Astrocyte (in vitro differentiated cells and primary cell): ENCODE data around the gene LNX2. TPM values are rescaled to one million over a fixed set of nuclear protein-coding genes. Genes with fewer than 3 reads are reported as not detected.

Source experiments
- DNase-seq: peaks from one replicate; pipeline ENCODE4 v3.0.0-alpha.2; 2010; ENCODE audit warnings: low read depth
- FAIRE-seq: peaks from 2 replicates; lab custom pipeline; 2011; peaks lifted over from hg19 to GRCh38; lab: Jason Lieb, UNC
- H2AFZ ChIP-seq: 2 replicates; pipeline ENCODE4 v1.6.0; 2012; ENCODE audit warnings: low read depth, low read length, inconsistent platforms
- H3K27ac ChIP-seq: 2 replicates; pipeline ENCODE4 v1.5.1; 2011; ENCODE audit warnings: low read depth, low read length, inconsistent platforms
- H3K27me3 ChIP-seq: 2 replicates; pipeline ENCODE4 v1.6.0; 2011; ENCODE audit warnings: low read length, inconsistent platforms; ENCODE audit not compliant: insufficient read depth
- H3K36me3 ChIP-seq: 2 replicates; pipeline ENCODE4 v1.5.1; 2011; ENCODE audit warnings: low read length, inconsistent platforms; ENCODE audit not compliant: insufficient read depth
- H3K4me1 ChIP-seq: 2 replicates; pipeline ENCODE4 v1.5.1; 2011; ENCODE audit warnings: low read length, inconsistent platforms; ENCODE audit not compliant: insufficient read depth
- H3K4me2 ChIP-seq: 2 replicates; pipeline ENCODE4 v1.6.0; 2012; ENCODE audit warnings: low read length, inconsistent platforms
- H3K4me3 ChIP-seq: 2 replicates; pipeline ENCODE4 v1.5.1; 2011; ENCODE audit warnings: low read depth, mild to moderate bottlenecking, low read length, inconsistent platforms; ENCODE audit not compliant: insufficient read depth
- H3K79me2 ChIP-seq: 2 replicates; pipeline ENCODE4 v1.6.0; 2012; ENCODE audit warnings: mild to moderate bottlenecking, low read length, inconsistent platforms; ENCODE audit not compliant: insufficient read depth
- H3K9ac ChIP-seq: 2 replicates; pipeline ENCODE4 v1.6.0; 2012; ENCODE audit warnings: mild to moderate bottlenecking, low read length, inconsistent platforms
- H3K9me3 ChIP-seq: 2 replicates; pipeline ENCODE4 v1.5.1; 2012; ENCODE audit warnings: low read depth, mild to moderate bottlenecking, low read length, inconsistent platforms; ENCODE audit not compliant: insufficient read depth
- H4K20me1 ChIP-seq: 2 replicates; pipeline ENCODE4 v1.6.0; 2012; ENCODE audit warnings: low read length, inconsistent platforms; ENCODE audit not compliant: insufficient read depth
- H3K27ac Mint-ChIP-seq: one replicate; pipeline ENCODE4 v1.8.0; 2021; ENCODE audit warnings: mild to moderate bottlenecking, mixed read lengths; ENCODE audit not compliant: unreplicated experiment
- H3K27me3 Mint-ChIP-seq: one replicate; pipeline ENCODE4 v1.8.0; 2021; ENCODE audit warnings: low read depth, mixed read lengths; ENCODE audit not compliant: unreplicated experiment
- H3K36me3 Mint-ChIP-seq: one replicate; pipeline ENCODE4 v1.8.0; 2021; ENCODE audit warnings: low read depth, mixed read lengths; ENCODE audit not compliant: unreplicated experiment
- H3K4me1 Mint-ChIP-seq: one replicate; pipeline ENCODE4 v1.8.0; 2021; ENCODE audit warnings: low read depth, mixed read lengths; ENCODE audit not compliant: unreplicated experiment
- H3K4me3 Mint-ChIP-seq: one replicate; pipeline ENCODE4 v1.8.0; 2021; ENCODE audit warnings: mild to moderate bottlenecking, moderate library complexity, mixed read lengths; ENCODE audit not compliant: unreplicated experiment
- H3K9me3 Mint-ChIP-seq: one replicate; pipeline ENCODE4 v1.8.0; 2021; ENCODE audit warnings: mild to moderate bottlenecking, mixed read lengths; ENCODE audit not compliant: unreplicated experiment
- CTCF ChIP-seq: IDR thresholded peaks from 2 replicates; pipeline ENCODE4 v1.5.1; 2011; ENCODE audit warnings: low read depth, mild to moderate bottlenecking, inconsistent platforms, low read length, moderate library complexity; ENCODE audit not compliant: insufficient read depth
- EZH2 ChIP-seq: IDR thresholded peaks from 2 replicates; pipeline ENCODE4 v1.6.1; 2012; ENCODE audit warnings: mild to moderate bottlenecking, low read length, inconsistent platforms; ENCODE audit not compliant: insufficient read depth
- total RNA-seq: library from RNA; stranded (reverse); gene quantifications from 2 replicates; pipeline ENCODE4 v1.2.1, GENCODE V29; 2021

Gene LNX2
- total RNA-seq, 1 donor from 2014 or later, result 8.7 TPM

- no peak overlapping the region for H3K4me3 Mint-ChIP-seq
- H2AFZ ChIP-seq, result no peak overlapping the region
- TF ChIP-seq EZH2 (no peak), CTCF (no peak)
- H3K79me2 ChIP-seq, result no peaks in the 10 kb centered on the region
- H3K4me1 ChIP-seq, result no peaks in the 10 kb centered on the region
- H3K4me2 ChIP-seq, result no peak overlapping the region
- no peak for DNase-seq
- no peak overlapping the region for H3K27ac Mint-ChIP-seq
- H3K9me3 Mint-ChIP-seq, result peaks cover 3% of the 10 kb centered on the region
- peaks cover 4% of the 10 kb centered on the region for H3K27me3 ChIP-seq
- H4K20me1 ChIP-seq, result no peaks in the 10 kb centered on the region
- FAIRE-seq, result no peak
- no peaks in the 10 kb centered on the region for H3K9me3 ChIP-seq
- H3K27ac ChIP-seq, result no peak overlapping the region
- H3K4me3 ChIP-seq, result no peak overlapping the region
- H3K36me3 Mint-ChIP-seq, result no peaks in the 10 kb centered on the region
- peaks cover 34% of the 10 kb centered on the region for H3K27me3 Mint-ChIP-seq
- H3K9ac ChIP-seq, result no peak overlapping the region
- no peaks in the 10 kb centered on the region for H3K36me3 ChIP-seq
- H3K4me1 Mint-ChIP-seq, result no peaks in the 10 kb centered on the region
Observed at GRCh38 chr13:27510082-27510481, 110.2 kb downstream of the LNX2 start.

- no peak for TF ChIP-seq CTCF
- TF ChIP-seq EZH2, result no peak
- Histone ChIP-seq H2AFZ (no peak overlapping the region), H3K36me3 (no peaks in the 10 kb centered on the region), H3K79me2 (no peaks in the 10 kb centered on the region), H3K4me1 (no peaks in the 10 kb centered on the region), H3K4me3 (no peak overlapping the region), H3K4me2 (no peak overlapping the region), H3K27me3 (peaks cover 6% of the 10 kb centered on the region), H3K27ac (no peak overlapping the region), H3K9me3 (no peaks in the 10 kb centered on the region), H3K9ac (no peak overlapping the region), H4K20me1 (no peaks in the 10 kb centered on the region)
- H3K27me3 Mint-ChIP-seq, result peaks cover 38% of the 10 kb centered on the region
- H3K9me3 Mint-ChIP-seq, result peaks cover 3% of the 10 kb centered on the region
- no peak overlapping the region for H3K4me3 Mint-ChIP-seq
- DNase-seq (no peak), FAIRE-seq (no peak)
- no peaks in the 10 kb centered on the region for H3K4me1 Mint-ChIP-seq
- no peaks in the 10 kb centered on the region for H3K36me3 Mint-ChIP-seq
- no peak overlapping the region for H3K27ac Mint-ChIP-seq
Observed at GRCh38 chr13:27508802-27509201, 111.5 kb downstream of the LNX2 start.

- H3K9me3 Mint-ChIP-seq, result peaks cover 3% of the 10 kb centered on the region
- Histone ChIP-seq H3K4me2 (no peak overlapping the region), H3K9ac (no peak overlapping the region), H3K4me1 (no peaks in the 10 kb centered on the region), H3K79me2 (no peaks in the 10 kb centered on the region), H3K9me3 (no peaks in the 10 kb centered on the region), H3K27me3 (peaks cover 8% of the 10 kb centered on the region), H3K4me3 (no peak overlapping the region), H3K36me3 (no peaks in the 10 kb centered on the region), H4K20me1 (no peaks in the 10 kb centered on the region), H3K27ac (no peak overlapping the region), H2AFZ (no peak overlapping the region)
- FAIRE-seq, result no peak
- no peak for TF ChIP-seq EZH2
- no peak for TF ChIP-seq CTCF
- H3K27ac Mint-ChIP-seq, result no peak overlapping the region
- no peak for DNase-seq
- H3K36me3 Mint-ChIP-seq, result no peaks in the 10 kb centered on the region
- H3K4me1 Mint-ChIP-seq, result no peaks in the 10 kb centered on the region
- peaks cover 43% of the 10 kb centered on the region for H3K27me3 Mint-ChIP-seq
- H3K4me3 Mint-ChIP-seq, result no peak overlapping the region
Observed at GRCh38 chr13:27505792-27506191, 114.5 kb downstream of the LNX2 start.
